Esophagus squamous epithelium (tissue), 5 donors: ENCODE data around the gene CRTC2. TPM values are rescaled to one million over a fixed set of nuclear protein-coding genes. Genes with fewer than 3 reads are reported as not detected.
"Not testable (repeated sequence)": the region's sequence is repeated elsewhere in the genome, so short reads cannot be mapped to it uniquely, and the experiment has no call there.

Source experiments
- DNase-seq: peaks from one replicate; lab custom pipeline; 2025; lab: John Stamatoyannopoulos, UW
- H3K27ac ChIP-seq, 4 donors: fragments of 200-600 bp; sonication (generic); one replicate each; pipeline ENCODE4 v1.5.1; 2016 to 2019; ENCODE audit warnings: mild to moderate bottlenecking in 1 of 4
- H3K27me3 ChIP-seq, 4 donors: fragments of 200-600 bp; sonication (generic); 1 replicate in 3 of 4; 2 replicates in 1 of 4; pipeline versions ENCODE4 v1.5.1 to v1.6.0; 2017 to 2021; ENCODE audit warnings: antibody characterized with exemption in 1 of 4
- H3K36me3 ChIP-seq, 3 donors: fragments of 200-600 bp; sonication (generic); one replicate each; pipeline ENCODE4 v1.5.1; 2016 to 2019
- H3K4me1 ChIP-seq, 3 donors: fragments of 200-600 bp; sonication (generic); one replicate each; pipeline ENCODE4 v1.5.1; 2017 to 2019
- H3K4me3 ChIP-seq, 4 donors: fragments of 200-600 bp; sonication (generic); 1 replicate in 3 of 4; 2 replicates in 1 of 4; pipeline ENCODE4 v1.5.1; 2016 to 2019; ENCODE audit warnings: mild to moderate bottlenecking in 2 of 4, moderate library complexity in 1 of 4
- H3K9me3 ChIP-seq, 3 donors: fragments of 200-600 bp; sonication (generic); one replicate each; pipeline ENCODE4 v1.5.1; 2016 to 2019
- POLR2A ChIP-seq, 4 donors: fragments of 450-650 bp; IDR thresholded peaks; one replicate each; pipeline ENCODE4 v1.6.1; 2017; ENCODE audit warnings: antibody characterized with exemption in 4 of 4, mild to moderate bottlenecking in 4 of 4, moderate library complexity in 3 of 4
- WGBS, 2 donors: methylation state at CpG; one replicate each; pipeline ENCODE4 v1.1.5; 2018; 5-methylcytosine and 5-hydroxymethylcytosine counted together
- intact Hi-C: fragments of 100-400 bp; cut with DNase I; formaldehyde crosslinking; loops from one replicate; pipeline ENCODE4 v1.15.0; 2022
- total RNA-seq, 4 donors: library from RNA; depleted of rRNA; stranded (reverse); fragments of >200 nt; gene quantifications; one replicate each; pipeline ENCODE4 v1.1.0, GENCODE V29; 2016
- TF ChIP-seq, protein P1 (sequence below), 6 experiments: fragments of 450-650 bp in 4 of 6; fragments of 200-600 bp in 2 of 6; sonication (generic) in 2 of 6; IDR thresholded peaks; one replicate each; pipeline ENCODE4 v1.5.1; 2016 to 2019; ENCODE audit warnings: antibody characterized with exemption in 6 of 6, mild to moderate bottlenecking in 4 of 6, moderate library complexity in 4 of 6
- donor health status: DM: yes; HTN: yes; CAD: no.

Gene CRTC2, protein sequence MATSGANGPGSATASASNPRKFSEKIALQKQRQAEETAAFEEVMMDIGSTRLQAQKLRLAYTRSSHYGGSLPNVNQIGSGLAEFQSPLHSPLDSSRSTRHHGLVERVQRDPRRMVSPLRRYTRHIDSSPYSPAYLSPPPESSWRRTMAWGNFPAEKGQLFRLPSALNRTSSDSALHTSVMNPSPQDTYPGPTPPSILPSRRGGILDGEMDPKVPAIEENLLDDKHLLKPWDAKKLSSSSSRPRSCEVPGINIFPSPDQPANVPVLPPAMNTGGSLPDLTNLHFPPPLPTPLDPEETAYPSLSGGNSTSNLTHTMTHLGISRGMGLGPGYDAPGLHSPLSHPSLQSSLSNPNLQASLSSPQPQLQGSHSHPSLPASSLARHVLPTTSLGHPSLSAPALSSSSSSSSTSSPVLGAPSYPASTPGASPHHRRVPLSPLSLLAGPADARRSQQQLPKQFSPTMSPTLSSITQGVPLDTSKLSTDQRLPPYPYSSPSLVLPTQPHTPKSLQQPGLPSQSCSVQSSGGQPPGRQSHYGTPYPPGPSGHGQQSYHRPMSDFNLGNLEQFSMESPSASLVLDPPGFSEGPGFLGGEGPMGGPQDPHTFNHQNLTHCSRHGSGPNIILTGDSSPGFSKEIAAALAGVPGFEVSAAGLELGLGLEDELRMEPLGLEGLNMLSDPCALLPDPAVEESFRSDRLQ
- total RNA-seq = 10 to 100 TPM in 1 of 4 donors, 1 to 10 TPM in 3; 7.5 to 13.2 (median 8.0) TPM

DNA sequence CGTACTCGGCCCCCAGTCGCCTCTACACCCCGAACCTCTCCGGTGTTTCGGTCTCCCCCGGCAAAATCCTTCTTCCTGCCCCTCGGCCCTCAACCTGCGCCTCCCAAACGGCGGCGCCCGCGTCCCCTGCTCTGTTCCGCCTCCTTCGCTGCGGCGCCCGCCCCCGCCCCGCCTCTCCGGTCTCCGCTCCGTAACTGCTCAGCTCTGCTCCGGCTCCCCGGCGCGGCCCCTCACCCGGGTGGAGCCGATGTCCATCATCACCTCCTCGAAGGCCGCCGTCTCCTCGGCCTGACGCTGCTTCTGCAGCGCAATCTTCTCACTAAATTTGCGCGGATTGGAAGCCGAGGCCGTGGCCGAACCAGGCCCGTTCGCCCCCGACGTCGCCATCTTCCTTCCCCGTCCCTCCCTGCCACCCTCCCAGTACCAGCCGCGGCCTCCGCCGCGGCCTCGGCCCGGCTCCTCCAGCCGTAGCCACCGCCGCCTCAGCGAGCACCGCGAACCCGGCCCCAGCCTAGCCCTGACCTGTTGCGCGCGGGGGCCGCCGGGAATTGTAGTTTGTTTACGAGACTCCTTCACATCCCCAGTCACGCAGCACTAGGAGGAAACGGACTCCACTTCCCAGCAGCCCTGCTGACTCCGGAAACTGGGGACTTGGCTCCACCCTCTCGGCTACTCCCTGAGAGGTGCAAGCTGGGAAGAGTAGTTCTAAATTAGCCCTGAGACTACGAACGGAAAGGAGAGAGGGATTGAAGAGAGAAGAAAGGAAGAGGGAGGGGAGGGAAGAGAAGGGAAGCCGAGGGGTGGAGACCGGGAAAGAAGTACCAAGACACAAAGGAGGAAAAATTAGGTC lies at the start of gene CRTC2:
Gene CRTC2 (minus strand): TSS at position 502 of the 850 bp plus-strand sequence. CDS start 115 bp downstream, at position 387.
- H3K9me3 ChIP-seq = no peaks in the 10 kb centered on the region
- H3K36me3 ChIP-seq = peaks cover 11 to 44% (median 18%) of the 10 kb centered on the region in 3 donors
- peak in 3 of 4 donors; percentile 58 to 85 (median 59) for TF ChIP-seq POLR2A (IDR thresholded peaks at IDR 0.05)
- TF ChIP-seq, protein P1, sequence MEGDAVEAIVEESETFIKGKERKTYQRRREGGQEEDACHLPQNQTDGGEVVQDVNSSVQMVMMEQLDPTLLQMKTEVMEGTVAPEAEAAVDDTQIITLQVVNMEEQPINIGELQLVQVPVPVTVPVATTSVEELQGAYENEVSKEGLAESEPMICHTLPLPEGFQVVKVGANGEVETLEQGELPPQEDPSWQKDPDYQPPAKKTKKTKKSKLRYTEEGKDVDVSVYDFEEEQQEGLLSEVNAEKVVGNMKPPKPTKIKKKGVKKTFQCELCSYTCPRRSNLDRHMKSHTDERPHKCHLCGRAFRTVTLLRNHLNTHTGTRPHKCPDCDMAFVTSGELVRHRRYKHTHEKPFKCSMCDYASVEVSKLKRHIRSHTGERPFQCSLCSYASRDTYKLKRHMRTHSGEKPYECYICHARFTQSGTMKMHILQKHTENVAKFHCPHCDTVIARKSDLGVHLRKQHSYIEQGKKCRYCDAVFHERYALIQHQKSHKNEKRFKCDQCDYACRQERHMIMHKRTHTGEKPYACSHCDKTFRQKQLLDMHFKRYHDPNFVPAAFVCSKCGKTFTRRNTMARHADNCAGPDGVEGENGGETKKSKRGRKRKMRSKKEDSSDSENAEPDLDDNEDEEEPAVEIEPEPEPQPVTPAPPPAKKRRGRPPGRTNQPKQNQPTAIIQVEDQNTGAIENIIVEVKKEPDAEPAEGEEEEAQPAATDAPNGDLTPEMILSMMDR (IDR thresholded peaks at IDR 0.05) = peak in 1 of 6 experiments; percentile 16
- peak; percentile 95 for DNase-seq
- 1% methylated on average over 24 to 34 of the region's 75 CpGs for WGBS, 2 donors
- intact Hi-C loops = no loop called here
- H3K4me1 ChIP-seq = peaks cover 35 to 81% (median 42%) of the 10 kb centered on the region in 3 donors
- no peaks in the 10 kb centered on the region for H3K27me3 ChIP-seq
- H3K27ac ChIP-seq = peak within 1 kb of the TSS; percentile 95 to 97 (median 96)
- peak within 1 kb of the TSS; percentile 89 to 98 (median 92) for H3K4me3 ChIP-seq

DNA sequence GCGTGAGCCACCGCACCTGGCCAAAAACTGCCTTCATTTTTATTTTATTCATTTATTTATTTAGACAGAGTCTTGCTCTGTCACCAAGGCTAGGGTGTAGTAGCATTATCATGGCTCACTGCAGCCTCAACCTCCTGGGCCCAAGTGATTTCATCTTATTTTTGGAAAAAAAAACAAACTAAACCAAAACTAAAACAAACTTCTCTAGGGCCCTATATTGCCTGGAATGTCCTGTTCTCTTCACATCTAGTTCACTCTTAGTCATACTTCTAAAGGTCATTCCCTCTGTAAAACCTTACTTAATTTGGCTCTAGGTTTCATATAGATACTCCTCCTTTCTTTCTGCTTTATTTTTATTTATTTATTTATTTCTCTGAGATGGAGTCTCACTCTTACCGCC lies 47.7 kb upstream of the CRTC2 start:
- Histone ChIP-seq H3K36me3 (no peaks in the 10 kb centered on the region), H3K9me3 (no peaks in the 10 kb centered on the region), H3K4me3 (no peak overlapping the region), H3K4me1 (no peaks in the 10 kb centered on the region), H3K27ac (no peak overlapping the region), H3K27me3 (no peaks in the 10 kb centered on the region)
- 91 to 96% methylated on average over 3 of the region's 3 CpGs for WGBS, 2 donors
- no peak for DNase-seq
- TF ChIP-seq POLR2A (IDR thresholded peaks at IDR 0.05) = no peak
- TF ChIP-seq, protein P1 (IDR thresholded peaks at IDR 0.05) = no peak
- intact Hi-C loops = no loop called here

DNA sequence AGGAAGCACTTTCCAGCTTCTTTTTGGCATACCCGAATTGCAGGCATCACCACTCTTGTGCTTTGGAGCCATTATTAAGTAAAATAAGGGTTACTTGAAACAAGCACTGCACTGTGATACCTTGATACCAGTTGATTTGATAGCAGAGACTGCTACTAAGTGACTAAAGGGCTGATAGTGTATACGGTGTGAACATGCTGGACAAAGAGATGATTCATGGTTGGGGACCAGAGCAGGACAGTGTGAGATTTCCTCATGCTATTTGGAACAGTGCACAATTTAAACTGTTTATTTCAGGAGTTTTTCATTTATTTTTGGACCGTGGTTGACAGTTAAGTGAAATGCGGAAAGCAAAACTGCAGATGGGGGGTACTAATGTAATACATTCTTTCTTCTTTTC lies 42.0 kb upstream of the CRTC2 start:
- WGBS, 2 donors = 76% methylated on average over 4 of the region's 4 CpGs
- Histone ChIP-seq H3K36me3 (peaks cover 0 to 8% (median 0%) of the 10 kb centered on the region in 3 donors), H3K4me3 (no peak overlapping the region), H3K27me3 (no peaks in the 10 kb centered on the region), H3K9me3 (no peaks in the 10 kb centered on the region), H3K4me1 (no peaks in the 10 kb centered on the region), H3K27ac (no peak overlapping the region)
- TF ChIP-seq, protein P1 (IDR thresholded peaks at IDR 0.05) = no peak
- TF ChIP-seq POLR2A (IDR thresholded peaks at IDR 0.05) = no peak
- intact Hi-C loops = no loop called here
- DNase-seq = no peak

DNA sequence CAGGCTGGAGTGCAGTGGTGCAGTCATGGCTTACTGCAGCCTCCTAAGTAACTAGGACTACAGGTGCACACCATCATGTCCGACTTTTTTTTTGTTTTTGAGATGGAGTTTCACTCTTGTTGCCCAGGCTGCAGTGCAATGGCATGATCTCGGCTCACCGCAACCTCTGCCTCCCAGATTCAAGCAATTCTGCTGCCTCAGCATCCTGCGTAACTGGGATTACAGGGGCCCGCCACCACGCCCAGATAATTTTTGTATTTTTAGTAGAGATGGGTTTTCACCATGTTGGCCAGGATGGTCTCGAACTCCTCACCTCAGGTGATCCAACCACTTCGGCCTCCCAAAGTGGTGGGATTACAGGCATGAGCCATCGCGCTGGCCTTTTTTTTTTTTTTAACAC lies 38.5 kb upstream of the CRTC2 start:
- DNase-seq, H3K4me3 ChIP-seq, H3K27ac ChIP-seq, H3K27me3 ChIP-seq, intact Hi-C loops, H3K9me3 ChIP-seq: not testable (repeated sequence)
- WGBS, 2 donors = 85 to 97% methylated on average over 9 to 10 of the region's 10 CpGs
- Histone ChIP-seq H3K36me3 (peaks cover 9 to 43% (median 22%) of the 10 kb centered on the region in 3 donors), H3K4me1 (peaks cover 10 to 25% (median 10%) of the 10 kb centered on the region in 3 donors)

DNA sequence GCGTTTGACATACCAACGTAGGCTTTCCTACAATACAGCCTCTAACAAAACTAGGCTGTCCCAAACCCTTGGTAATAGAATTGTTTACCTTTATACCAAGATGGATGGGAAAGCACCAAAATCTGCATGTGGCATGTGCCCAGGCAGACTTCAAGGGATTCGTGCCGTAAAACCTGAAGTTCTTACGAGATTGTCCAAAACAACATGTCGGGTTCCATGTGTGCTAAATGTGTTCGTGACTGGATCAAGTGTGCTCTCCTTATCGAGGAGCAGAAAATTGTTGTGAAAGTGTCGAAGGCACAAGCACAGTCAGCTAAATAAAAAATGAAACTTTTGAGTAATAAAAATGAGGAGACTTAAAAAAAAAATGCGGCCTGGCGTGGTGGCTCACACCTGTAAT lies 37.2 kb upstream of the CRTC2 start:
- 90 to 96% methylated on average over 11 of the region's 11 CpGs for WGBS, 2 donors
- no peaks in the 10 kb centered on the region for H3K9me3 ChIP-seq
- H3K36me3 ChIP-seq = peaks cover 12 to 46% (median 22%) of the 10 kb centered on the region in 3 donors
- intact Hi-C loops = no loop called here
- no peak overlapping the region for H3K27ac ChIP-seq
- H3K4me3 ChIP-seq = no peak overlapping the region
- no peak for TF ChIP-seq POLR2A (IDR thresholded peaks at IDR 0.05)
- TF ChIP-seq, protein P1 (IDR thresholded peaks at IDR 0.05) = no peak
- peaks cover 15 to 33% (median 16%) of the 10 kb centered on the region in 3 donors for H3K4me1 ChIP-seq
- DNase-seq = no peak
- H3K27me3 ChIP-seq = no peaks in the 10 kb centered on the region
